Heart left ventricle (tissue), 16 donors: ENCODE data around the gene CDH18. TPM values are rescaled to one million over a fixed set of nuclear protein-coding genes. Genes with fewer than 3 reads are reported as not detected.

Experiments used
- ATAC-seq, 4 donors: fragments of 200-7000 bp; cut with Tn5 transposase; one replicate each; pipeline ENCODE4 v1.9.1; 2020 to 2022; ENCODE audit warnings: moderate library complexity in 4 of 4, mild to moderate bottlenecking in 3 of 4, moderate number of reproducible peaks in 1 of 4
- DNase-seq, 5 donors: peaks; one replicate each; pipeline ENCODE4 v3.0.0-alpha.2; 2020
- H3K27ac ChIP-seq, 12 donors: fragments of 200-600 bp; sonication (generic) in 4 of 12; one replicate each; pipeline versions ENCODE4 v1.5.0 to v1.8.0; 2016 to 2022; ENCODE audit warnings: mild to moderate bottlenecking in 2 of 12
- H3K27me3 ChIP-seq, 9 donors: fragments of 200-600 bp; sonication (generic) in 2 of 9; one replicate each; pipeline versions ENCODE4 v1.5.1 to v1.8.0; 2016 to 2022; ENCODE audit warnings: mild to moderate bottlenecking in 3 of 9
- H3K36me3 ChIP-seq, 9 donors: fragments of 200-600 bp; sonication (generic) in 2 of 9; one replicate each; pipeline versions ENCODE4 v1.5.0 to v1.8.0; 2018 to 2022; ENCODE audit warnings: mild to moderate bottlenecking in 2 of 9
- H3K4me1 ChIP-seq, 12 donors: fragments of 200-600 bp; sonication (generic) in 4 of 12; one replicate each; pipeline versions ENCODE4 v1.5.0 to v1.8.0; 2016 to 2022; ENCODE audit warnings: mild to moderate bottlenecking in 3 of 12
- H3K4me3 ChIP-seq, 12 donors: fragments of 200-600 bp; sonication (generic) in 4 of 12; one replicate each; pipeline versions ENCODE4 v1.5.0 to v1.8.0; 2017 to 2022; ENCODE audit warnings: mild to moderate bottlenecking in 9 of 12, moderate library complexity in 4 of 12
- H3K9me3 ChIP-seq, 12 donors: fragments of 200-600 bp; sonication (generic) in 4 of 12; one replicate each; pipeline versions ENCODE4 v1.5.0 to v1.8.0; 2016 to 2022; ENCODE audit warnings: mild to moderate bottlenecking in 1 of 12
- POLR2A ChIP-seq, 2 donors: fragments of 450-650 bp; IDR thresholded peaks; one replicate each; pipeline ENCODE4 v1.6.1; 2017; ENCODE audit warnings: antibody characterized with exemption in 2 of 2, mild to moderate bottlenecking in 2 of 2, moderate library complexity in 2 of 2
- WGBS, 4 donors: extraction: QIAGEN DNeasy Blood & Tissue Kit in 2 of 4; methylation state at CpG; one replicate each; pipeline versions ENCODE4 v1.1.5 to v1.1.7; 2013 to 2018; 5-methylcytosine and 5-hydroxymethylcytosine counted together
- intact Hi-C, 10 donors: fragments of 100-400 bp; cut with DNase I; formaldehyde crosslinking; loops; one replicate each; pipeline versions ENCODE4 v1.11.1 to v1.14.2; 2022
- polyA plus RNA-seq, 2 donors: library from polyadenylated mRNA; stranded (reverse); fragments of 200-250 nt; gene quantifications; one replicate each; pipeline ENCODE4 v1.2.3, GENCODE V29; 2013
- total RNA-seq, 9 donors: library from RNA; depleted of rRNA in 2 of 9; stranded (reverse); fragments of >200 nt in 2 of 9; fragmentation: NEBNext Ultra II Directional in 3 of 9; extraction: Animal tissue kit (Norgen Biotek cat#: 25700) in 3 of 9; gene quantifications; one replicate each; pipeline versions ENCODE4 v1.1.0 to v1.2.4, GENCODE V29; 2016 to 2023
- TF ChIP-seq, protein P1 (sequence below), 12 donors: fragments of 200-600 bp; sonication (generic) in 4 of 12; IDR thresholded peaks; one replicate each; pipeline versions ENCODE4 v1.5.0 to v1.8.0; 2018 to 2022; ENCODE audit warnings: antibody characterized with exemption in 12 of 12, mild to moderate bottlenecking in 5 of 12
- donor health status: ischemic (EF 13 %, LVEDD 7.1; RV severe dilation, severe dysfunction).
- donor health status: healthy with polysubstance abuse.
- donor health status: DM: no; HTN: yes; CAD: no.
- donor health status: DM: no; HTN: no; CAD: no.
- donor health status: ischemic (EF 25% LVEDD 6.9; RV normal size, moderate dysfunction).
- donor health status: ischemic (EF 25% LVEDD 5.7; RV mildly dilated, moderate dysfunction).
- donor health status: healthy.
- donor health status: DM: yes; HTN: yes; CAD: no.
- donor health status: ischemic (EF 35%, LVEDD 5.7; RV mildly dilated, moderate dysfunction).
- donor health status: nonischemic (EF 11% LVEDD 7.7; RV severe dilation, severe dysfunction).
- donor health status: DM: yes; HTN: yes; CAD: no.
- donor health status: PGD.
- donor health status: ischemic (EF 29% LVEDD 5.4; RV normal size, mild dysfunction).
- donor health status: nonischemic (EF 23%, LVEDD 6.1; RV moderate dilation, normal function).

The CDH18 gene
- total and polyA plus RNA-seq, 11 donors, result 0.75 TPM; not detected in 10

DNA sequence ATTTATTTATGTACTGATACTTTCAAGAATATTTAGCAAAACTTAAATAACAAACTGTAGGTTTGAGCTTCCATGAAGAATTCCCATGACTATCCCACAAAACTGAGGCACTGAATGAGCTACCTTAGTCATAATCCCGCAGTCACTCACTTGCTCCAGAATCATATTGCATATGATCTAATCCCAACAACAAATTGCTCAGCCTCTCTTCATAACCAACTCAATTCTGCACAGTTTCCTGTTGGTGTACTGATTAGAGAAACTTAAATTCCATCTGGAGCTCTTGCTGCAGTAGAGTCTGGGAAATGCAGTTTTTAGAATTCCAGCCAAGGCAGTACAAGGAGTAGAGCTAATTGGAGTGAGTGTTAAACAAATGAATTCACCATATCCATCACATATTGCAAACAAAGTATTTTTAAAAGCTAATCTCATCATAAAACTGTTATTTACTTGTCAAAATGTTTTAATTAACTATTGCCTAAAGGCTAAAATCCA, 35.7 kb upstream of the CDH18 start:
- Histone ChIP-seq H3K9me3 (peaks cover 0 to 28% (median 6%) of the 10 kb centered on the region in 12 donors), H3K27me3 (no peaks in the 10 kb centered on the region), H3K36me3 (no peaks in the 10 kb centered on the region), H3K27ac (no peak overlapping the region), H3K4me1 (no peaks in the 10 kb centered on the region), H3K4me3 (no peak overlapping the region)
- intact Hi-C loops, result no loop called here
- 68 to 78% (median 76%) methylated on average over 1 of the region's 1 CpG for WGBS, 4 donors
- no peak for ATAC-seq
- TF ChIP-seq, protein P1, sequence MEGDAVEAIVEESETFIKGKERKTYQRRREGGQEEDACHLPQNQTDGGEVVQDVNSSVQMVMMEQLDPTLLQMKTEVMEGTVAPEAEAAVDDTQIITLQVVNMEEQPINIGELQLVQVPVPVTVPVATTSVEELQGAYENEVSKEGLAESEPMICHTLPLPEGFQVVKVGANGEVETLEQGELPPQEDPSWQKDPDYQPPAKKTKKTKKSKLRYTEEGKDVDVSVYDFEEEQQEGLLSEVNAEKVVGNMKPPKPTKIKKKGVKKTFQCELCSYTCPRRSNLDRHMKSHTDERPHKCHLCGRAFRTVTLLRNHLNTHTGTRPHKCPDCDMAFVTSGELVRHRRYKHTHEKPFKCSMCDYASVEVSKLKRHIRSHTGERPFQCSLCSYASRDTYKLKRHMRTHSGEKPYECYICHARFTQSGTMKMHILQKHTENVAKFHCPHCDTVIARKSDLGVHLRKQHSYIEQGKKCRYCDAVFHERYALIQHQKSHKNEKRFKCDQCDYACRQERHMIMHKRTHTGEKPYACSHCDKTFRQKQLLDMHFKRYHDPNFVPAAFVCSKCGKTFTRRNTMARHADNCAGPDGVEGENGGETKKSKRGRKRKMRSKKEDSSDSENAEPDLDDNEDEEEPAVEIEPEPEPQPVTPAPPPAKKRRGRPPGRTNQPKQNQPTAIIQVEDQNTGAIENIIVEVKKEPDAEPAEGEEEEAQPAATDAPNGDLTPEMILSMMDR (IDR thresholded peaks at IDR 0.05), result no peak
- no peak for TF ChIP-seq POLR2A (IDR thresholded peaks at IDR 0.05)
- no peak for DNase-seq

DNA sequence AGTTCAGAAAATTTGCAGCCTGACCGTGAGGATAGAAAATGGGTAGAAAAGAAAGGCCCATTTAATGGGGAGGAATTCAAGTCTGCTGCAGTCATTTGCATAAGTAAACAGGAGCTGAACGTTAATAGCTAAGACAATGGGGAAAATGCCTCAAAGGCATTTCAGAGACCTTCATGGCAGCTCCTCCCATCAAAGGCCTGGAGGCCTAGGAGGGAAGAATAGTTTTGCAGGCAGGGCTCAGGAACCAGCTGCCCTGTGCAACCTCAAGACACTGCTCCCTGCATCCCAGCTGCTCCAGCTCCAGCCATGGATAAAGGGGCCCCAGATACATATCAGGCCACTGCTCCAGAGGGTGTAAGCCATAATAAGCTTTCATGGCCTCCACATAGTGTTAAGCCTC, 32.2 kb upstream of the CDH18 start:
- Histone ChIP-seq H3K27me3 (no peaks in the 10 kb centered on the region), H3K4me3 (no peak overlapping the region), H3K4me1 (no peaks in the 10 kb centered on the region), H3K27ac (no peak overlapping the region), H3K9me3 (peaks cover 0 to 38% (median 6%) of the 10 kb centered on the region in 12 donors), H3K36me3 (no peaks in the 10 kb centered on the region)
- no peak for ATAC-seq
- DNase-seq, result no peak
- no peak for TF ChIP-seq POLR2A (IDR thresholded peaks at IDR 0.05)
- TF ChIP-seq, protein P1 (IDR thresholded peaks at IDR 0.05), result no peak
- WGBS, 4 donors, result 62 to 76% (median 73%) methylated on average over 2 of the region's 2 CpGs
- intact Hi-C loops, result no loop called here

GRCh38 chr5:20017021-20017420, 29.0 kb upstream of the CDH18 start:
- Histone ChIP-seq H3K9me3 (peaks cover 0 to 47% (median 9%) of the 10 kb centered on the region in 12 donors), H3K36me3 (no peaks in the 10 kb centered on the region), H3K4me3 (no peak overlapping the region), H3K27ac (no peak overlapping the region), H3K4me1 (no peaks in the 10 kb centered on the region), H3K27me3 (no peaks in the 10 kb centered on the region)
- TF ChIP-seq, protein P1 (IDR thresholded peaks at IDR 0.05), result no peak
- no peak for TF ChIP-seq POLR2A (IDR thresholded peaks at IDR 0.05)
- ATAC-seq, result no peak
- no peak for DNase-seq
- 56 to 73% (median 68%) methylated on average over 1 of the region's 1 CpG for WGBS, 4 donors
- intact Hi-C loops, result no loop called here

- no peaks in the 10 kb centered on the region for H3K4me1 ChIP-seq
- H3K9me3 ChIP-seq, result peaks cover 0 to 15% (median 0%) of the 10 kb centered on the region in 12 donors
- TF ChIP-seq, protein P1 (IDR thresholded peaks at IDR 0.05), result no peak
- no peak for TF ChIP-seq POLR2A (IDR thresholded peaks at IDR 0.05)
- DNase-seq (no peak), ATAC-seq (no peak)
- H3K36me3 ChIP-seq, result no peaks in the 10 kb centered on the region
- intact Hi-C loops, result no loop called here
- H3K27ac ChIP-seq, result no peak overlapping the region
- H3K4me3 ChIP-seq, result no peak overlapping the region
- no peaks in the 10 kb centered on the region for H3K27me3 ChIP-seq
These were observed 12.4 kb upstream of the CDH18 start for GRCh38 chr5:20000416-20000815.
